H1 (cell line): ENCODE results near the gene GINS2. TPM values are rescaled to one million over a fixed set of nuclear protein-coding genes. Genes with fewer than 3 reads are reported as not detected.

Experiments
- CBX8 ChIP-seq: fragments of 300-800, 300-1000 bp; sonication (generic); IDR thresholded peaks from 2 replicates; pipeline ENCODE4 v1.7.1; 2016; ENCODE audit warnings: low read depth, low read length, borderline replicate concordance
- CEBPB ChIP-seq: IDR thresholded peaks from 2 replicates; pipeline ENCODE4 v1.6.1; 2012; ENCODE audit warnings: low read depth, low read length
- CHD1 ChIP-seq: IDR thresholded peaks from 2 replicates; pipeline ENCODE4 v1.6.1; 2012; ENCODE audit warnings: low read depth, low read length, improper control_type of control experiment
- CREB1 ChIP-seq: IDR thresholded peaks from 2 replicates; pipeline ENCODE4 v1.6.1; 2012; ENCODE audit warnings: inconsistent platforms
- CTBP2 ChIP-seq: IDR thresholded peaks from 2 replicates; pipeline ENCODE4 v1.7.0; 2011; ENCODE audit warnings: borderline replicate concordance, mild to moderate bottlenecking, moderate library complexity, mixed read lengths, low read length; ENCODE audit not compliant: insufficient read depth, insufficient read length
- EGR1 ChIP-seq: IDR thresholded peaks from 2 replicates; pipeline ENCODE4 v1.6.1; 2011; ENCODE audit warnings: low read depth, low read length, borderline replicate concordance
- POLR2A ChIP-seq, 2 experiments: IDR thresholded peaks; 1 replicate in 1 of 2; 2 replicates in 1 of 2; pipeline ENCODE4 v1.6.1; 2011; ENCODE audit warnings: low read depth in 2 of 2, low read length in 2 of 2, mild to moderate bottlenecking in 2 of 2; ENCODE audit errors: control extremely low read depth in 1 of 2
- POU5F1 ChIP-seq: IDR thresholded peaks from 2 replicates; pipeline ENCODE4 v1.6.1; 2011; ENCODE audit warnings: low read depth, mild to moderate bottlenecking, low read length, moderate library complexity
- SIN3A ChIP-seq, 2 experiments: IDR thresholded peaks in 1 of 2; conservative IDR thresholded peaks in 1 of 2; 2 replicates each; pipeline ENCODE4 v1.6.1; 2011 to 2012; ENCODE audit warnings: low read length in 2 of 2, improper control_type of control experiment in 1 of 2, low read depth in 1 of 2, mild to moderate bottlenecking in 1 of 2
- SP1 ChIP-seq: IDR thresholded peaks from 2 replicates; pipeline ENCODE4 v1.6.1; 2011; ENCODE audit warnings: low read depth, low read length
- SP2 ChIP-seq: IDR thresholded peaks from 2 replicates; pipeline ENCODE4 v1.6.1; 2012; ENCODE audit warnings: mild to moderate bottlenecking, low read length, inconsistent platforms
- polyA plus RNA-seq, 7 experiments: library from polyadenylated mRNA; depleted of rRNA in 3 of 7; stranded (reverse) in 5 of 7; unstranded in 2 of 7; fragments of >200 nt in 5 of 7; fragments of 200-250 nt in 2 of 7; gene quantifications; 1 replicate in 5 of 7; 2 replicates in 1 of 7; 4 replicates in 1 of 7; pipeline versions ENCODE4 v1.2.1 to v1.2.3, GENCODE V29; 2011 to 2013; ENCODE audit warnings: missing spikeins in 2 of 7, mixed read lengths in 2 of 7
- total RNA-seq: library from RNA; stranded (reverse); fragmentation: NEBNext Ultra II Directional; extraction: Animal tissue kit (Norgen Biotek cat#: 25700); gene quantifications from 2 replicates; pipeline ENCODE4 v1.2.1, GENCODE V29; 2021
- TF ChIP-seq, protein P1 (sequence below): fragments of 300-600 bp; sonication (generic); IDR thresholded peaks from 2 replicates; pipeline ENCODE4 v1.7.1; 2012; ENCODE audit warnings: low read length, moderate library complexity, mild to moderate bottlenecking, inconsistent platforms; ENCODE audit not compliant: insufficient replicate concordance

Gene GINS2
- total and polyA plus RNA-seq, 2 of the 8 experiments (the other 6 are each of a cell fraction or from before 2014, with no cell fraction given), result 29.4 to 59.1 TPM

DNA sequence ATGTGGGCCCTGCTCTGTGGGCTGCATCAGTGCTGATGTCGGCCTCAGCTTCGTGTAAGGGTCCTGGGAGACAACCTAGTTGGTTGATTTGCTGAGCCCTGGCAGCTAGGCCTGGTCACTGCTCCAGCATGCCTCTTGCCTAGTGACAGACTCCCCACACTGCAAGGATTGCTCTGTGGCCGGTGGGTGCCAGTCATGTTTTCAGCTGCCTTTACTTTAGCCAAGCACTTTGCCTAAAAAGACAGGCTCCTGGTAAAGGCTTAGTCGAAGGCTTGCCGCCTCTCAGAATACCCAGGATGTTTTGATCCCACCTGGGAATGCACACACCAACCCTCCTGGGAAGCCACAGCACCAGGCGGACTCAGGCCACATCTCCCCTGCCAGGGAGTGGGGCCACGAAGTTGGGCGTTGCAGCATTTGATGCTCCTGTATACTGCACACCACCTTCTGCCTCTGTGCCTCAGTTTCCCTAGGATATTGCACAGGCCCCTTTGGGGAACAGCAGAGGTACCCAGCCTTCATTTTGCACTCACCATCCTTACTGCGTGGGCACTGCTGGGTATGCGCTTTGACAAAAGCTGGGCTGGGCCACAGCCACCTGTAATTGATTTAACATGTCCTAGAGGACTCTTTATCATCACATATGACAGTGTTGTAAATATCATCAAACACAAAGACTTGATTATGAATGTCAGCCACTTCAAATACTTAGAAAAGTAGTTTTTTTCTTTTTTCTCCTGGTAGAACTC lies 19.9 kb downstream of the GINS2 start (continued):
- TF ChIP-seq, protein P1, sequence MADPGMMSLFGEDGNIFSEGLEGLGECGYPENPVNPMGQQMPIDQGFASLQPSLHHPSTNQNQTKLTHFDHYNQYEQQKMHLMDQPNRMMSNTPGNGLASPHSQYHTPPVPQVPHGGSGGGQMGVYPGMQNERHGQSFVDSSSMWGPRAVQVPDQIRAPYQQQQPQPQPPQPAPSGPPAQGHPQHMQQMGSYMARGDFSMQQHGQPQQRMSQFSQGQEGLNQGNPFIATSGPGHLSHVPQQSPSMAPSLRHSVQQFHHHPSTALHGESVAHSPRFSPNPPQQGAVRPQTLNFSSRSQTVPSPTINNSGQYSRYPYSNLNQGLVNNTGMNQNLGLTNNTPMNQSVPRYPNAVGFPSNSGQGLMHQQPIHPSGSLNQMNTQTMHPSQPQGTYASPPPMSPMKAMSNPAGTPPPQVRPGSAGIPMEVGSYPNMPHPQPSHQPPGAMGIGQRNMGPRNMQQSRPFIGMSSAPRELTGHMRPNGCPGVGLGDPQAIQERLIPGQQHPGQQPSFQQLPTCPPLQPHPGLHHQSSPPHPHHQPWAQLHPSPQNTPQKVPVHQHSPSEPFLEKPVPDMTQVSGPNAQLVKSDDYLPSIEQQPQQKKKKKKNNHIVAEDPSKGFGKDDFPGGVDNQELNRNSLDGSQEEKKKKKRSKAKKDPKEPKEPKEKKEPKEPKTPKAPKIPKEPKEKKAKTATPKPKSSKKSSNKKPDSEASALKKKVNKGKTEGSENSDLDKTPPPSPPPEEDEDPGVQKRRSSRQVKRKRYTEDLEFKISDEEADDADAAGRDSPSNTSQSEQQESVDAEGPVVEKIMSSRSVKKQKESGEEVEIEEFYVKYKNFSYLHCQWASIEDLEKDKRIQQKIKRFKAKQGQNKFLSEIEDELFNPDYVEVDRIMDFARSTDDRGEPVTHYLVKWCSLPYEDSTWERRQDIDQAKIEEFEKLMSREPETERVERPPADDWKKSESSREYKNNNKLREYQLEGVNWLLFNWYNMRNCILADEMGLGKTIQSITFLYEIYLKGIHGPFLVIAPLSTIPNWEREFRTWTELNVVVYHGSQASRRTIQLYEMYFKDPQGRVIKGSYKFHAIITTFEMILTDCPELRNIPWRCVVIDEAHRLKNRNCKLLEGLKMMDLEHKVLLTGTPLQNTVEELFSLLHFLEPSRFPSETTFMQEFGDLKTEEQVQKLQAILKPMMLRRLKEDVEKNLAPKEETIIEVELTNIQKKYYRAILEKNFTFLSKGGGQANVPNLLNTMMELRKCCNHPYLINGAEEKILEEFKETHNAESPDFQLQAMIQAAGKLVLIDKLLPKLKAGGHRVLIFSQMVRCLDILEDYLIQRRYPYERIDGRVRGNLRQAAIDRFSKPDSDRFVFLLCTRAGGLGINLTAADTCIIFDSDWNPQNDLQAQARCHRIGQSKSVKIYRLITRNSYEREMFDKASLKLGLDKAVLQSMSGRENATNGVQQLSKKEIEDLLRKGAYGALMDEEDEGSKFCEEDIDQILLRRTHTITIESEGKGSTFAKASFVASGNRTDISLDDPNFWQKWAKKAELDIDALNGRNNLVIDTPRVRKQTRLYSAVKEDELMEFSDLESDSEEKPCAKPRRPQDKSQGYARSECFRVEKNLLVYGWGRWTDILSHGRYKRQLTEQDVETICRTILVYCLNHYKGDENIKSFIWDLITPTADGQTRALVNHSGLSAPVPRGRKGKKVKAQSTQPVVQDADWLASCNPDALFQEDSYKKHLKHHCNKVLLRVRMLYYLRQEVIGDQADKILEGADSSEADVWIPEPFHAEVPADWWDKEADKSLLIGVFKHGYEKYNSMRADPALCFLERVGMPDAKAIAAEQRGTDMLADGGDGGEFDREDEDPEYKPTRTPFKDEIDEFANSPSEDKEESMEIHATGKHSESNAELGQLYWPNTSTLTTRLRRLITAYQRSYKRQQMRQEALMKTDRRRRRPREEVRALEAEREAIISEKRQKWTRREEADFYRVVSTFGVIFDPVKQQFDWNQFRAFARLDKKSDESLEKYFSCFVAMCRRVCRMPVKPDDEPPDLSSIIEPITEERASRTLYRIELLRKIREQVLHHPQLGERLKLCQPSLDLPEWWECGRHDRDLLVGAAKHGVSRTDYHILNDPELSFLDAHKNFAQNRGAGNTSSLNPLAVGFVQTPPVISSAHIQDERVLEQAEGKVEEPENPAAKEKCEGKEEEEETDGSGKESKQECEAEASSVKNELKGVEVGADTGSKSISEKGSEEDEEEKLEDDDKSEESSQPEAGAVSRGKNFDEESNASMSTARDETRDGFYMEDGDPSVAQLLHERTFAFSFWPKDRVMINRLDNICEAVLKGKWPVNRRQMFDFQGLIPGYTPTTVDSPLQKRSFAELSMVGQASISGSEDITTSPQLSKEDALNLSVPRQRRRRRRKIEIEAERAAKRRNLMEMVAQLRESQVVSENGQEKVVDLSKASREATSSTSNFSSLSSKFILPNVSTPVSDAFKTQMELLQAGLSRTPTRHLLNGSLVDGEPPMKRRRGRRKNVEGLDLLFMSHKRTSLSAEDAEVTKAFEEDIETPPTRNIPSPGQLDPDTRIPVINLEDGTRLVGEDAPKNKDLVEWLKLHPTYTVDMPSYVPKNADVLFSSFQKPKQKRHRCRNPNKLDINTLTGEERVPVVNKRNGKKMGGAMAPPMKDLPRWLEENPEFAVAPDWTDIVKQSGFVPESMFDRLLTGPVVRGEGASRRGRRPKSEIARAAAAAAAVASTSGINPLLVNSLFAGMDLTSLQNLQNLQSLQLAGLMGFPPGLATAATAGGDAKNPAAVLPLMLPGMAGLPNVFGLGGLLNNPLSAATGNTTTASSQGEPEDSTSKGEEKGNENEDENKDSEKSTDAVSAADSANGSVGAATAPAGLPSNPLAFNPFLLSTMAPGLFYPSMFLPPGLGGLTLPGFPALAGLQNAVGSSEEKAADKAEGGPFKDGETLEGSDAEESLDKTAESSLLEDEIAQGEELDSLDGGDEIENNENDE, result no peak
- TF ChIP-seq CBX8 (no peak), POLR2A (IDR thresholded peaks at IDR 0.05; ENCODE audit: control extremely low read depth in 1 of 2, low read depth in 2 of 2, low read length in 2 of 2) (no peak), CEBPB (no peak), CHD1 (no peak), SIN3A (conservative IDR thresholded peaks at IDR 0.05 in 1 of 2, IDR thresholded peaks at IDR 0.05 in 1 of 2; ENCODE audit: low read depth in 1 of 2, low read length in 2 of 2) (no peak), SP2 (no peak), CREB1 (no peak), CTBP2 (no peak), POU5F1 (no peak), EGR1 (no peak), SP1 (no peak)
